ACHN (cell line): ENCODE data around the gene CIB1.
"Not testable (repeated sequence)": the region's sequence is repeated elsewhere in the genome, so short reads cannot be mapped to it uniquely, and the experiment has no call there.

Experiments
- DNase-seq: peaks from one replicate; pipeline ENCODE4 v3.0.0-alpha.2; 2015
- in situ Hi-C: cut with HindIII; loops from 2 replicates; pipeline ENCODE4 v1.10.0; 2017; ENCODE audit warnings: low sequenced_read_pairs, low pct_ligation_motif_present, low pct_unique_long_range_greater_than_20kb

The CIB1 gene

GRCh38 chr15:90205050-90205848 is 28.5 kb downstream of the CIB1 start:
- in situ Hi-C loops, result no loop called here
- no peak for DNase-seq

GRCh38 chr15:90203922-90204321 is 29.8 kb downstream of the CIB1 start:
- DNase-seq, result no peak
- in situ Hi-C loops, result no loop called here

GRCh38 chr15:90203473-90203872 is 30.3 kb downstream of the CIB1 start:
- DNase-seq, result no peak
- in situ Hi-C loops, result no loop called here

- no peak for DNase-seq
- in situ Hi-C loops, result no loop called here
Measured at GRCh38 chr15:90202929-90203328, 30.8 kb downstream of the CIB1 start.

- in situ Hi-C loops, result no loop called here
- DNase-seq, result no peak
Measured at GRCh38 chr15:90201944-90202375, 31.8 kb downstream of the CIB1 start.

- in situ Hi-C loops, result no loop called here
- DNase-seq, result peak; percentile 62
Measured at GRCh38 chr15:90201130-90201943, 32.4 kb downstream of the CIB1 start, which contains the start of gene SEMA4B. Gene SEMA4B (plus strand): TSS chr15:90201330. CDS start chr15:90201579, 249 bp downstream.

- no peak for DNase-seq
- in situ Hi-C loops, result no loop called here
Measured at GRCh38 chr15:90200534-90201129, 33.1 kb downstream of the CIB1 start.

GRCh38 chr15:90194655-90195054 is 39.1 kb downstream of the CIB1 start:
- DNase-seq, result no peak

GRCh38 chr15:90192961-90193786 is 40.6 kb downstream of the CIB1 start:
- no peak for DNase-seq
- in situ Hi-C loops, result no loop called here

More at GRCh38 chr15:90194655-90195054, 39.1 kb downstream of the CIB1 start:
- in situ Hi-C loops, result no loop called here

- peak; percentile 84 for DNase-seq
Measured at GRCh38 chr15:90191794-90192509, 41.8 kb downstream of the CIB1 start.

GRCh38 chr15:90191344-90191687 is 42.4 kb downstream of the CIB1 start:
- in situ Hi-C loops, result no loop called here
- DNase-seq, result no peak

More at GRCh38 chr15:90191794-90192509, 41.8 kb downstream of the CIB1 start:
- in situ Hi-C loops, result no loop called here

GRCh38 chr15:90190606-90191343 is 43.0 kb downstream of the CIB1 start:
- in situ Hi-C loops, result no loop called here
- no peak for DNase-seq

- in situ Hi-C loops, result no loop called here
Measured at GRCh38 chr15:90189781-90190467, 43.8 kb downstream of the CIB1 start.

GRCh38 chr15:90188914-90189748 is 44.6 kb downstream of the CIB1 start:
- DNase-seq, result no peak
- in situ Hi-C loops, result no loop called here

More at GRCh38 chr15:90189781-90190467, 43.8 kb downstream of the CIB1 start:
- DNase-seq, result no peak

GRCh38 chr15:90188065-90188464 is 45.7 kb downstream of the CIB1 start:
- in situ Hi-C loops, DNase-seq: not testable (repeated sequence)
